ENCODE results near the gene KLHL33.
A peak's percentile ranks its signal among the peaks of the same experiment; 100 is the strongest.
"Not testable (repeated sequence)": the region's sequence is repeated elsewhere in the genome, so short reads cannot be mapped to it uniquely, and the experiment has no call there.

The KLHL33 gene

GRCh38 chr14:20454516-20455354 is 18.8 kb upstream of the KLHL33 start, which contains the start of the genes APEX1 and OSGEP:
Gene APEX1 (plus strand): TSS chr14:20455226. CDS start chr14:20455646, 420 bp downstream.
Gene OSGEP (minus strand): TSS chr14:20454812. CDS start chr14:20454683, 129 bp downstream.
- peak; percentile 98 for DNase-seq (ENCODE audit: low spot score)

- DNase-seq (ENCODE audit: low spot score), result not testable (repeated sequence)
Observed at GRCh38 chr14:20452831-20453230, 16.9 kb upstream of the KLHL33 start.

- DNase-seq (ENCODE audit: low spot score), result no peak
Observed at GRCh38 chr14:20446889-20447288, 10.9 kb upstream of the KLHL33 start.

- DNase-seq (ENCODE audit: low spot score), result not testable (repeated sequence)
Observed at GRCh38 chr14:20443650-20444049, 7.7 kb upstream of the KLHL33 start.

- no peak for DNase-seq (ENCODE audit: low spot score)
Observed at GRCh38 chr14:20441461-20441860, 5.5 kb upstream of the KLHL33 start.

- no peak for DNase-seq (ENCODE audit: low spot score)
Observed at GRCh38 chr14:20440882-20441281, 4.9 kb upstream of the KLHL33 start.

- no peak for DNase-seq (ENCODE audit: low spot score)
Observed at GRCh38 chr14:20440465-20440864, 4.5 kb upstream of the KLHL33 start.

- DNase-seq (ENCODE audit: low spot score), result no peak
Observed at GRCh38 chr14:20438664-20439063, 2.7 kb upstream of the KLHL33 start.

- DNase-seq (ENCODE audit: low spot score), result no peak
Observed at GRCh38 chr14:20436363-20436755, 393 bp upstream of the KLHL33 start.

GRCh38 chr14:20434701-20435581 is 1.0 kb downstream of the KLHL33 start:
- DNase-seq (ENCODE audit: low spot score), result no peak

- DNase-seq (ENCODE audit: low spot score), result no peak
Observed at GRCh38 chr14:20429801-20430669, 5.9 kb downstream of the KLHL33 start.

- DNase-seq (ENCODE audit: low spot score), result no peak
Observed at GRCh38 chr14:20428802-20429201, 7.2 kb downstream of the KLHL33 start.

GRCh38 chr14:20428010-20428365 is 8.0 kb downstream of the KLHL33 start:
- no peak for DNase-seq (ENCODE audit: low spot score)

- peak; percentile 63 for DNase-seq (ENCODE audit: low spot score)
Observed at GRCh38 chr14:20427231-20428009, 8.5 kb downstream of the KLHL33 start.

- no peak for DNase-seq (ENCODE audit: low spot score)
Observed at GRCh38 chr14:20424851-20425250, 11.1 kb downstream of the KLHL33 start.

- no peak for DNase-seq (ENCODE audit: low spot score)
Observed at GRCh38 chr14:20422886-20423285, 13.1 kb downstream of the KLHL33 start.

- no peak for DNase-seq (ENCODE audit: low spot score)
Observed at GRCh38 chr14:20421267-20421666, 14.7 kb downstream of the KLHL33 start.

- no peak for DNase-seq (ENCODE audit: low spot score)
Observed at GRCh38 chr14:20419419-20419818, 16.5 kb downstream of the KLHL33 start.

GRCh38 chr14:20418501-20418909 is 17.5 kb downstream of the KLHL33 start:
- no peak for DNase-seq (ENCODE audit: low spot score)

- DNase-seq (ENCODE audit: low spot score), result no peak
Observed at GRCh38 chr14:20417250-20418186, 18.4 kb downstream of the KLHL33 start.

Measured in kidney capillary endothelial cell (primary cell).